Measurements from ENCODE around the gene S100G.
"Not testable (repeated sequence)": the region's sequence is repeated elsewhere in the genome, so short reads cannot be mapped to it uniquely, and the experiment has no call there.

The S100G gene, protein sequence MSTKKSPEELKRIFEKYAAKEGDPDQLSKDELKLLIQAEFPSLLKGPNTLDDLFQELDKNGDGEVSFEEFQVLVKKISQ

DNA sequence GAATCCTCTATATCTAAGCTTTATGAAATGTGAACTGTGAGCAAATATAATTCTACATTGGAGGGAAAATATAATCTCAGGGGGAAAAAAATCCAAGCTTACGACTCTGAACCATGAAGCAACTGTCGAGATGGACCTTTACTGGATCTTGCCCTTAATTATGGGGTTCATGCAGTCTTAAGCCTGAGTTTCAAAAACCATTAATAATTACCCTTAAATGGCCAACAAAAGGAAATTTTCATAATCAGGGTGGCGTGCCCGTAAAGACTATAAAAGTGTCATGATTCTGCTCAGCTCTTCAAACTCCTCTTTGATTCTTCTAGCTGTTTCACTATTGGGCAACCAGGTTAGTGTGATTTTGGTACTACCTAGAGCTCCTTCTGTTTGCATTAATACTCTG is at the start of gene S100G:
Gene S100G, plus strand, starts transcription at position 301 of the 400 bp plus-strand sequence. CDS start 849 bp downstream, outside the sequence.
- no peak for DNase-seq

DNA sequence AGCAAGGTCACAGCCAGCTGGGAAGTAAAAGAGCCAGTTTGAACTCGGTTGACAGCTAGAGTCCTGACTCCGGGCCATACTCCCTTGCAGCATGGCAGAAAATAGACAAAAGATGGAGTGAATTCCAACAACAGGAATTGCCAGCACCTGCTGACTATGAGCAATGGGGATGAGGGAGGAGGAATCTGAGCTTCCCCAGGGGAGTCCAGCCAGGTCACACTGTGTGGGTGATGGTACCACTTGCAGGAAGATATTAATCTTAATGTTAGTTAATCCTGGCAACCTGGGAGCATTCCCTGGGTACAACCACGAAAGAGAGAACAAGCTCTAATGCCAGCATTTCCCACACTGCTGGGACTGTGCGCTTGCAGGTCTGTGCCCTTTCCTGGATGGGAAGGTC is 48.1 kb upstream of the S100G start:
- DNase-seq, result no peak

DNA sequence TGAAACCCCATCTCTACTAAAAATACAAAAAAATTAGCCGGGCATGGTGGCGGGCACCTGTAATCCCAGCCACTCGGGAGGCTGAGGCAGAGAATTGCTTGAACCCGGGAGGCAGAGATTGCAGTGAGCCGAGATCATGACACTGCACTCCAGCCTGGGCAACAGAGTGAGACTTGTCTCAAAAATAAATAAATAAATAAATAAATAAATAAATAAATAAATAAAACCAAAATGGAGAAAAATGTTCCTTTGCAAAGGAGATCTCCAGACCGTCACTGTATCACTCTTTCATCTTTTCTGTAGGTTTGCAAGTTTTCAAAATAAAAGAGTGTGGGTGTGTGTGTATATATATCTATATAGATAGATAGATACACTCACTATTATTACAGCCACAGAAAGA is 46.7 kb upstream of the S100G start:
- not testable (repeated sequence) for DNase-seq

DNA sequence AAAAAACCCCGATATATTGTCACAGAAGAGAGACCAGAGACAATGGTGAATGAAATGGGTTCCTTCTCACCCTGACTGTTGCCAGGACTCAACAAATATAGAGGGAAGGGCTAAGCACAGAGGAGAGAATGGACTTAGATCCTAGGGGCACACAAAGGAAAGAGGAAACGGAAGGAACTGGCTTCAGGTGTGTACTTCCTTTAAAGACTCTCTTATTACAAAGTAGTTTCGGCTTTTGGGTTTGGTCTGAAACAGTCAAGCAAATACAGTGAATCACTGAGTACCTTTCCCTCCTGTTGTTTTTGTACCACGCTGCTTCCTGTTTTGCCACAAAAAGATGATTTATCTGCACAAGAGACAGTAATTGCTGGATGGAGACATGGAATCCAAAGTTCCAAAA is 46.1 kb upstream of the S100G start:
- no peak for DNase-seq

DNA sequence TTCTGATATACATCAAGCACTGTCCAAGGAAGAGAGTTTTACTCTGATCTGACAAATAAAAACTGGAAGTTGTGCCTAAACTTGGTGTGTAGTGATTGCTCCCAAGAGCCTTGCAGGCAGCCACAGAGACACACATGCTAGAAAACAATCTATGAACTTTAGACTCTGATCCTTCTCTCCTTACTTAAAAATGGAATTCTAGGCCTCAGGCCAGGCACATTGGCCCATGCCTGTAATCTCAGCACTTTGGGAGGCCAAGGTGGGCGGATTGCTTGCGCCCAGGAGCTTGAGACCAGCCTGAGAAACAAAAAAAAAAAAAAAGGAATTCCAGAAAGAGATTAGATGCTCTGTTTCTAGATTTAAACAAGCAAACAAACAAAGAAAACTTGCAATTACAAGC is 45.6 kb upstream of the S100G start:
- no peak for DNase-seq

DNA sequence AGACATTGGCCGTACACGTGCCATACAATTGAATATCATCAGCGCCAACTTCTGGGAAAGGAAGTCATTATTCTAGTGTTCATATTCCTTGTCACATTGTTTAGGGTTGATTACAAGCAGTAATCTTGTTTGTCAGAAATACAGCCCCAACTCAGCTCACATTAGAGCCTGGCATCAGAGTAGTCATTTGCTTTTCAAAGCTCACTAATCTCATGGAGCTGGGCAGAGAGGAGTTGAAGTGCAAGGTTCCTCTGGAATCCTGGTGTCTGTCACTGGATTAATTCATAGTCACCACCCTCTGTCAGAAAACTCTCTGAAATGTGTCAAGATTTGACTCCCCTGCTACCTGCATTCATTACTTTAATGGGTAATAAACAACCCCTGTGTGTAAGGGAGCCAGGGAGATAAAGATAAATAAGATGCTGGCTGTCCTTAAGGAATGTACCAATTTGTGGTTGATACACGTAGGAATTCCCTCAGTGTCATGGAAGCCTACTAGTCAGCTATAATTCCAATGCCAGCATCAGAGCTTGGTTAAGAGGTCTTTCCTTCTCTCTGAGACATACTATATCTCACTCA is 43.7 kb upstream of the S100G start:
- DNase-seq, result no peak

DNA sequence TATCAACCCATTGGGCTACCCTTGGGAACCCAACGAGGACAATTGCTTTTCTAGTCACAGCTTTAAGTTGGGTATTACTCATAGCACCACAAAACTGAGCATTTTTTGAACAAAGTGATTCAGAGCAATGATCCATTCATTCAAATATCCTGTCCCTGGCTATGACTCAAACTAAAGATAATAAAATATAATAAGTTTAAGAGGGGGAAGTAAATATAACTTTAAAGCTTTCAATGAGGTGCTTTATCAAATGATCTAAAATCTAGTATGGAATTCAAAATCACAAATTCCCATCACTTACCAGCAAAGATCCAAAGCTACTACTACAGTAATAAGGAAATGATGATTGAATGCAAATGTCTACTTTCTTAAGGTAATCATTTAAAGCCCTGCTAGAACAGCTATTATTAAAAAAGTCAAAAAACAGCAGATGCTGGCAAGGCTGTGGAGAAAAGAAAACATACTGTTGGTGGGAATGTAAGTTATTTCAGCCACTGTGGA is 39.8 kb upstream of the S100G start:
- DNase-seq, result no peak

DNA sequence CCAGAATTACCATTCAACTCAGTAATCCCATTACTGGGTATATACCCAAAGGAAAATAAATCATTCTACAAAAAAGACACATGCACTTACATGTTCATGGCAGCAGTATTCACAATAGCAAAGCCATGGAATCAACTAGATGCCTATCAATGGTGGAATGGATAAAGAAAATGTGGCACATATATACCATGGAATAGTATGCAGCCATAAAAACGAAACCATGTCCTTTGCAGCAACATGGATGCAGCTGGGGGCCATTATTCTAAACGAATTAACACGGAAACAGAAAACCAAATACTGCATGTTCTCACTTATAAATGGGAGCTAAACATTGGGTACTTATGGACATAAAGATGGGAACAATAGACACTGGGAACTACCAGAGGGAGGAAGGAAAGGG is 39.3 kb upstream of the S100G start:
- DNase-seq, result not testable (repeated sequence)

DNA sequence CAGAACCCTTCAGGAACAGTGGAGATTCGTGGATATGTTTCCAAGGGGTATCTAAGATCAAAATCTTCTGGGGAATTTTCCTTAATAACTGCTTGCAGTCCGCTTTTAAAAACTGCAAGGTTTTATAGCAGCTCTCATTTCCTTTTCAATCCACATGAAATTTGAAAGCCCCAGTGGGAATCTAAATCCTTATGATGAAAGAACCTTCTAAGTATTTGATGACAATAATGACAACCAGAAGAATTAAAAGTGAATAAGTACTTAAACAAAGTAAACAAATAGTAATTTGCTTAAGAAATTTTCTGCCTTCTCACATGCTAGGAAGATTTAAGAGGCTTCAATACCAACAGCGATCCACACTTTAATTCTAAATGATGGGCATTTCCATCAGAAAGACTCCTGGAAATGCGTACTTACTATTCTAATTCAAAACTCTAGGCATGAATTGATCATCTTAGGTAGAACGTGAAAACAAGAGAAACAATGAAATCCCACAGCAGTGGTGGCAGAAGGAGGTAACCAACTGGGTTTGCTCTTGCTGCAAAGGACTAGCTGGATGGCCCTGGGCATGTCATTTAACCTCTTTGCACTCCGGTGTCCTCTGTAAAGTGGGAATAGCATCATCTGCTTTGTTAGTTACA is 37.6 kb upstream of the S100G start:
- DNase-seq, result no peak

DNA sequence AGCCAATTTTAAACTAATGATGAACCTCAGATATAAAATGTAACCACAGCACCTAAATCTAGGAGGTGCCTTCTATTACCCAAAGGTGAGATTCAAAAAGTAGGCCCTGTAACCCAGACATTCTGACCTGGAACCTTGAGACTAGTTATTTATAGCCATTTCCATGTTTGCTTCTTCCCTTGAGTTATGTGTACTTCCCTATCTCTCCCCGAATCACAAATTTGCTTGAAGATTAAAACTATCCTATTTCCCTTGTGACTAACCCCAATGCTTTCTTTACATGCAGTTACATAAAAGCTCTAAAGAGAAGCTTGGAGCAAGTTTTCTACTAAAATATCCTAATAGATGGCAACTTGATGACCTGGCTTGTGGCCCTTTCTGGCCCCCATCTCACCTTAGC is 32.6 kb upstream of the S100G start:
- no peak for DNase-seq

DNA sequence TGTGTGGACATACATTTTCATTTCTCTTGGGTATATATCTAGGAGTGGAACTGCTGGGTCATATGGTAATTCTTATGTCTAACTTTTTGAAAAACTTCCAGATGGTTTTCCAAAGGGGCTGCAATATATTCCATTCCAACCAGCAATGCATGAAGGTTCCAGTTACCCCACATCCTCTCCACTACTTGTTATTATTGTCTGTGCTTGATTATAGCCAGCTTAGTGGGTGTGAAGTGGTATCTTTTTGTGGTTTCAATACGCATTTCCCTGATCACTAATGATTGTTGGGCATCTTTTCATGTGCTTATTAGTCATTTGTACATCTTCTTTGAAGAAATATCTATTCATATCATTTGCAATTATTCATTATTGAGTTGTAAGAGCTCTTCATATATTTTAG is 31.5 kb upstream of the S100G start:
- no peak for DNase-seq

DNA sequence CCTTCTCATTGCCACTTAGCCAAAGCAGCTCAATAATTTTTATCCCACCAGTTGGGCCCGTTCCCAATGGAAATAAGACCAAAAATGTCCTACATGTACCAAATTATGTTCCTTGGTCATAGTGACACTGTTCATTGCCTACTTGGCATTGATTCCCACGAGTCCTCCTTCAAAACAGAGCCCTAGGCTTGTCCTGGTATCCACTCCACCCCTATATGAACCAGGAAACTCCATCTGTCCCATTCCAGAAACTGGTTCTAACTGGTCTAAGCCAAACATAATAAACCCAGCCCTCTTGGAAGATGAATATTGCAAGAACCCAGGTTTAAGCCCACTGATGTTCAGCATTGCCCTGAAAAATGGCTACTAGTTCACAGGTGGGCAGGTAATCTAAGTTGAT is 30.9 kb upstream of the S100G start:
- DNase-seq, result no peak

DNA sequence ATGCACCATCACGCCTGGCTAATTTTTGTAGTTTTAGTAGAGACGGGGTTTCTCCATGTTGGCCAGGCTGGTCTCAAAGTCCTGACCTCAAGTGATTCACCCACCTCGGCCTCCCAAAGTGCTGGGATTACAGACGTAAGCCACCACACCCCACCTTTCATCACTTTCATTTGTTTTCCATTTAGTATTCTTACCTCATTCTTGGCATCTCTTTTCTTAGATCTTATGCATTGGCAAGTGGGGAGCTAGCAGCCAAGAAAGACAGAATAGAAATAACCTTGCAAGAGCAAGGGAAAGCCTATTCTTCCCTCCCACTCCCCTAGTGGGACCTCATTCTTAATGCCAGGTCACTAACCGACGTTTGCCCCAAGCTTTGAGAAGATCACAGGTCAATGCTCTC is 21.4 kb upstream of the S100G start:
- not testable (repeated sequence) for DNase-seq

DNA sequence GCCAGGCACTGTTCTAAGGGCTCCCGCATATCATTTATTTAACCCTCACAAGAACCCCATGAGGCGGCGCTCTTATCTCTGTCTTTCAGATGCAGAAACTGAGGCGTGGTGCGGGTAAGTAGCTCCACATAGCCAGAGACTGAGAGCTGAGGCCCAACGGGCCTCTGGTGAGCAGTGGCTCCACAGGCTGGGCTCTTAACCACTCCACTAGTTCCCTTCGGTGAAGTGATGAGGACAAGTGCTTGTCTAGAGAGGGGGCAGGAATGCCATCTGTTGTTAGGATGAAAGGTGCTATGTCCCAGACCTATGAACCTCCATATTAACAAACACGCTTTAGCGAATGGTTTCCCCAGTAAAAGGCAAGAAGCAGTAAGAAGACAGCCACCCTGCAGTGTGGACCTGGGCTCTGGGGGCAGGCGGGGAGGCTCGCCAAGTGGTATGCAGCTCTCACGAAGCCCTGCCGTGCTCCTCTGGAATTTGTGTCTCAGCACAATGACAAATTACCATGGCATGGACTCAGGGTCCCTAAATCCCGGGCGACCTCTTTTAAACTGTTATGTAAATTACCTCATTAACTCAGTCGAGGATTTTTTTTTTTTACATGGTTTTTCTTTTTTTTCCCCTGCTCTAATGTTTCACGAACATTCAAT is 20.9 kb upstream of the S100G start:
- no peak for DNase-seq

DNA sequence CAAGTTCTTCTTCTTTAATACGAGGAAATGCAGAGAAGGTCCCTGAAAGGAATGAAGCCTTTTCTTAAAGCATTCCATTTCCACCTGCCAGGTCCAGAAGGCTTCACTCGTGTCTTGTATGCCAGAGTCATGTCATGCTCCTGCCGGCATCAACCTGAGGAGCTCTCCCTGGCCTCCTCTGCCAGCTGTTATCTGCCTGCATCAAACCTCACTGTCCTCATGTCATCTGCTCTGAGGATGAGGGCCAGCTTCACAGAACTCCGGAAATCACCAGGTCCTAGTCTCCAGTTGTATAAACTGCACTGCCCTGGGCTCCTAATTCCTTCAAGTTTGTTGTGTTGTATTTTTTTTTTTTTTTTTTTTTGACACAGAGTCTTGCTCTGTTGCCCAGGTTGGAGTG is 20.0 kb upstream of the S100G start:
- no peak for DNase-seq

DNA sequence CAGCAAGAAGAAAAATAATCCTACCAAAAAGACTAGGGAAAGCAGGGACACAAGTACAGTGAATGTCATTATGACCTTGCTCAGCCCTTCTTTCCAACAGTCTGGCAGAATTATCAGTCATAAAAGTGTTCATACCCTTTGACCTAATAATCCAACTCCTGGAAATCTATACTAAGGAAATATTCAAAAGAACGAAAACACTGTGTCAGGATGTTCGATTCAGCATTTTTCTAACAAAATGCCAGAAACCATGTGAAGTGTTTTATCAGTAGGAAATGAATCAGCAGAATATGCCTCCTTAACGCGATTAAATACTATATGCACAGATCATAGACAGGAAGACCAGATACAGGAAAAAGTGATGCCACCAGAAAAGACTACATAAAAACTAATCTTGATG is 16.2 kb upstream of the S100G start:
- no peak for DNase-seq

DNA sequence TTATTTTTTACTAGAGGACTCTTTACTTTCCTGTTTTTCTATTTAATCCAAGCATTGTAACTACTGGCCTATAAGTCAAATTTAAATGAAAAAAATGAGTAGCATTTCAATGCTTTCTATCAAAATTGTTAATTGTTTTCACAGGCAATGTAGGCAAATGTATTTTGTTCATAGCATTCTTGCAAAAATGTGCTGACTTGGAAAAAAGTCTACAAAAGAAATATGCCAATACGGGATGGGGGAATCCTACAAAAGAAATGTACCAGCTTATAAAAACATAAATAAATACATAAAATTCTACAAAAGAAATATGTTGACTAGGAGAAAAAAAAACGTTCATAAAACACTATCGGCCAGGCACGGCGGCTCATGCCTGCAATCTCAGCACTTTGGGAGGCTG is 14.9 kb upstream of the S100G start:
- DNase-seq, result no peak

DNA sequence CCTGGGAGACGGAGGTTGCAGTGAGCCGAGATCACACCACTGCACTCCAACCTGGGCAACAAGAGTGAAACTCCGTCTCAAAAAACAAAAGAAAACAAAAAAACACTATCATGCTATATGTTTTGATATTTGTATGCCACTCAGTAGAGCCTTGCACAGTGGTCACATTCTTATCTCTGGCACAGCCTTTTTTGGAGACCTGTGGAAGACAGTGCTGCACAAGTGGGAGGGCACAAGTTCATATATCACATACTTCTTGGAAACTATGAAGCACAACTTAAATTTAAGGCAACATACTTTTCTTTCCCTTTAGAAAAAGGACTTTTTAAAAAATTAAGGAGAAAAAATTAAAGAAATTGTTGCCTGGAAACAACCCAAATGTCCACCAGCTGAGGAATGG is 14.4 kb upstream of the S100G start:
- no peak for DNase-seq

DNA sequence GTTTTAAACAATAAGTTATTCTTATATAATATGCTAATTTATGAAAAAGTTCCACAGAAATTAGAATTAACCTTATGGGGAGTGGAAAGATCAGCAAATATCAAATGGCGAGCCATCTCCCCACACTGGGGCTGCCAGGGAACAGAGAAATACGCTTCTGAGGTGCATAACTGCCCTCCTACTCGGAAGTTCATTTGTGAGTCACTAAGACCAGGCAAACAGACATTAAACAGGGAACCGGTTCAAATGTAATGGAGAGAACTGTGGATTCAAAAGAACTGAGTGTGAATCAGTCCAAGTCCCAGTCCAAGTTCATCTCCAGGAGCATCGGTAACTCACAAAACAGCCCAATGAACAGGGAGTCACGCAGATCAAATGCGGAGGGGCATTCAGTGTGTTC is 11.4 kb upstream of the S100G start:
- no peak for DNase-seq

DNA sequence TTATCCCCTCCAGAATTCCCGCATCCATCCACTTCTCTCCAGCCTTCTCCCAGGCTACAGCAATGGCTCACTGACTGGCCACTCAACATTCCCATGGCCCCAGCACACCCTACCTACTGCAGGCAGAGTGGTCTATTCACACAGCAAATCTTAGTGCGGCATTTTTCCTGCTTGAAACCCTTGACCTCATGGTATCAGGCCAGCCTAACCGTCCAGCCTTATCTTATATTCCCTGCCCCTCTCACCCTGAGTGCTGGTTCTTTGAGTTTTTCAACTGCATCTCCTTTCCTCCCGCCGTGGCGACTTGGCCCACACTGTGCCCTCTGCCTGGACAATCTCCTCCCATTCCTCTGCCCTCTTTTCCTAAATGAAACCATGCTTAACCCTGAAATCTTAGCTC is 10.0 kb upstream of the S100G start:
- DNase-seq, result no peak

DNA sequence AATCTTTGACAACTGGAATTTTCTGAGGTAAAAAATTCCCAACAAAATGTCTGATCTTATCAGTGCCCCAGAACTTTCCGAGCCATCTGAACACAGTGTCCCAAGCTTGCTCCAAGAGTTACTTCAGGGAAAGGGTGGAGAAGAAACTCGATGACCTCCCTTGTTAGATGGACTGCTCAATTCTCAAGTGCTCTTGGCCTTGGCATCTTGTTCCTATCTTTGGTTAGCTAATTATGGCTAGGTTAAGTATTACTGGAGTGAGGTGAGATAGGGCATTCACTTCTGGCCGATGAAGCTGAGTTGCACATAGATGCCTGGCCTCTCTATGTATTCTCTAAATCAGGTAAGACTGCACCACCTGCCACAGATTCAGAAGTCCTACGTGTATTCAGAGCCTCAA is 9.1 kb upstream of the S100G start:
- no peak for DNase-seq

DNA sequence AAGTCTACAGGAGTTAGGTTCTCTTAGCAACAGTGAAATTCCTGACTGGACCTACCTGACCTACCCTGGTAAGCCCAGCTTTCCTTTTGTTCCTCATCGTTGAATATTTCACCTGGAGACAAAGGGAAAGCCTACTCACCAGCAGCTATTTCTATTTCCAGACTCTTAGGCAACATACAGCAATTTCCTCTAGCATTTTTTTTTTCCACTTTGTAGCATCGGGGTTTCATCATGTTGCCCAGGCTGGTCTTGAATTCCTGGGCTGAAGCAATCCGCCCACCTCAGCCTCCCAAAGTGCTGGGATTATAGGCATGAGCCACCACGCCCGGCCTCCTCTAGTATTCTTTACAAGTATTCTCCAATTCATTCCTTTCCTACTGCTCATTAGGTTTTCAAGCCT is 6.8 kb upstream of the S100G start:
- DNase-seq, result no peak

DNA sequence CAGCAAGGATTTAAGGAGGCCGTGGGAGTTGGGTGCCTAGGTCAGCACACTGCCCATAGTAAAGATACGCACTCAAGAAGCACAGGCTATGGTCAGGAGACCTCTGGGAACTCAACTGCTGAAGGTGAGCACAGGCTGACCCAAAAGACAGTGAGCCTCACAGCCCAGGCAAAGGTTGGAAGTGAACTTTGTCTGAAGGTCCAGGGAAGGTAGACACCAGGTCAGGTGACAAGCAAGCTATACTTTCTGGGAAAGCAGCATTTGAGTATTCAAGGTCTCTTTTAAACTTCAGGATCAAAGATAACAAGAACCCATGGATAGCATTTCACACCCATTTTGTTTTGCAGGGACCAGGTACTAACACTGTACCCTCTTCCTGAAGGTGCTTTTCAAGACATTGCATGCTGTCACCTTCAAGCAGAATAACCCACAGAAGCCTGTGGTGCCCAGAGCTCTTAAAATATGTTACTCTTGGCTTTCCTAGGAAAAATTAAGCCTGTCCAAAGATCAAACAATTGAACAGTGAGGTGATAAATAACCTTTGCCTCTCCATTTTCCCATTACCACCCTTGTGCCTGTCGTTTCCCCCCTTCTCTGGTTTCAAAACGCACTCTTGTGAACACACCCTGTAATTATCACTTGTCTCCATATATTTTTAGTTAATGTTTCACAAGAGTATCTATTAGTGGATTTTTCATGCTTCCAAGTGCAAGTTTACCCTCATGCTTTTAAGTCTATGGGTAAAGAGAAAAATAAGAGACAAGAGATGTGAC is 3.4 kb upstream of the S100G start:
- no peak for DNase-seq

All from GOT3 (cell line).